Epithelial cell of esophagus (primary cell): ENCODE results near the gene IFI6.
"Not testable (repeated sequence)": the region's sequence is repeated elsewhere in the genome, so short reads cannot be mapped to it uniquely, and the experiment has no call there.

Experiments
- DNase-seq: peaks from one replicate; pipeline ENCODE4 v3.0.0; 2010; ENCODE audit warnings: low read depth
- H3K4me3 ChIP-seq: 2 replicates; pipeline ENCODE4 v1.5.1; 2011; ENCODE audit warnings: mild to moderate bottlenecking, low read length, control low read depth
- TF ChIP-seq, protein P1 (sequence below): IDR thresholded peaks from 2 replicates; pipeline ENCODE4 v1.5.1; 2011; ENCODE audit warnings: low read depth, mild to moderate bottlenecking, low read length, control low read depth, inconsistent platforms; ENCODE audit not compliant: insufficient read depth; ENCODE audit errors: missing control alignments

Gene IFI6

GRCh38 chr1:27633640-27634176, 38.3 kb downstream of the IFI6 start:
- H3K4me3 ChIP-seq = peak overlapping the region; percentile 8
- no peak for DNase-seq
- TF ChIP-seq, protein P1, sequence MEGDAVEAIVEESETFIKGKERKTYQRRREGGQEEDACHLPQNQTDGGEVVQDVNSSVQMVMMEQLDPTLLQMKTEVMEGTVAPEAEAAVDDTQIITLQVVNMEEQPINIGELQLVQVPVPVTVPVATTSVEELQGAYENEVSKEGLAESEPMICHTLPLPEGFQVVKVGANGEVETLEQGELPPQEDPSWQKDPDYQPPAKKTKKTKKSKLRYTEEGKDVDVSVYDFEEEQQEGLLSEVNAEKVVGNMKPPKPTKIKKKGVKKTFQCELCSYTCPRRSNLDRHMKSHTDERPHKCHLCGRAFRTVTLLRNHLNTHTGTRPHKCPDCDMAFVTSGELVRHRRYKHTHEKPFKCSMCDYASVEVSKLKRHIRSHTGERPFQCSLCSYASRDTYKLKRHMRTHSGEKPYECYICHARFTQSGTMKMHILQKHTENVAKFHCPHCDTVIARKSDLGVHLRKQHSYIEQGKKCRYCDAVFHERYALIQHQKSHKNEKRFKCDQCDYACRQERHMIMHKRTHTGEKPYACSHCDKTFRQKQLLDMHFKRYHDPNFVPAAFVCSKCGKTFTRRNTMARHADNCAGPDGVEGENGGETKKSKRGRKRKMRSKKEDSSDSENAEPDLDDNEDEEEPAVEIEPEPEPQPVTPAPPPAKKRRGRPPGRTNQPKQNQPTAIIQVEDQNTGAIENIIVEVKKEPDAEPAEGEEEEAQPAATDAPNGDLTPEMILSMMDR = no peak

DNA sequence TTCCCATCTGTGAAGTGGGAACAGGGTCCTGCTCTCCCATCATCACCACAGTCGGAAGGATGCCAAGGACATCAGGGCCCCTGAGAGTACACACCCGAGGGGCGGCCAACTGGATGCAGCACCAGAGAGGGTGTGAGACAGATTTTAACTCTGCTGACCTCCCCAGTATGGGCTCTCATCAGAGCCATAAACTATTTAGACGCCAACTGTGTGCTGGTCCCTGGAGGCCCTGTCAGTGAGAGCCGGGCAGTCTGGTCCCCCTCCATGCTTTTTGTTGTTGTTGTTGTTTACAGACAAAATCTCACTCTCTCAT, 38.7 kb downstream of the IFI6 start:
- TF ChIP-seq, protein P1 = no peak
- no peak for DNase-seq
- H3K4me3 ChIP-seq = no peak overlapping the region

GRCh38 chr1:27632387-27633297, 39.4 kb downstream of the IFI6 start:
- DNase-seq = no peak
- TF ChIP-seq, protein P1 = no peak
- no peak overlapping the region for H3K4me3 ChIP-seq

GRCh38 chr1:27630859-27631491, 41.0 kb downstream of the IFI6 start:
- no peak overlapping the region for H3K4me3 ChIP-seq
- DNase-seq = no peak
- TF ChIP-seq, protein P1 = no peak

- TF ChIP-seq, protein P1 = no peak
- no peak overlapping the region for H3K4me3 ChIP-seq
- no peak for DNase-seq
These were observed 43.3 kb downstream of the IFI6 start for GRCh38 chr1:27628712-27629111.

GRCh38 chr1:27627733-27628132, 44.3 kb downstream of the IFI6 start:
- H3K4me3 ChIP-seq, DNase-seq: not testable (repeated sequence)

- DNase-seq = no peak
- TF ChIP-seq, protein P1 = no peak
- H3K4me3 ChIP-seq = no peak overlapping the region
These were observed 44.9 kb downstream of the IFI6 start for GRCh38 chr1:27627061-27627460.
